ENCODE data around the gene ARHGEF1.

Gene ARHGEF1

GRCh38 chr19:41920882-41921576 lies 38.0 kb downstream of the ARHGEF1 start:
- DNase-seq, result no peak

GRCh38 chr19:41921577-41922576 lies 38.9 kb downstream of the ARHGEF1 start:
- DNase-seq, result no peak

GRCh38 chr19:41922585-41922984 lies 39.6 kb downstream of the ARHGEF1 start:
- no peak for DNase-seq

- DNase-seq, result no peak
These were observed 40.2 kb downstream of the ARHGEF1 start for GRCh38 chr19:41923045-41923788.

- DNase-seq, result no peak
These were observed 41.5 kb downstream of the ARHGEF1 start for GRCh38 chr19:41924151-41925145.

GRCh38 chr19:41925208-41926003 lies 42.4 kb downstream of the ARHGEF1 start:
- no peak for DNase-seq

- no peak for DNase-seq
These were observed 43.2 kb downstream of the ARHGEF1 start for GRCh38 chr19:41926028-41926762.

- DNase-seq, result no peak
These were observed 43.9 kb downstream of the ARHGEF1 start for GRCh38 chr19:41926763-41927496.

- no peak for DNase-seq
These were observed 44.7 kb downstream of the ARHGEF1 start for GRCh38 chr19:41927497-41928192.

GRCh38 chr19:41928221-41928683 lies 45.3 kb downstream of the ARHGEF1 start, which contains the start of gene ERFL:
Gene ERFL, minus strand, starts transcription at chr19:41928449. Its CDS starts 15,530 bp downstream, at chr19:41912919.
- no peak for DNase-seq

- DNase-seq, result no peak
These were observed 46.0 kb downstream of the ARHGEF1 start for GRCh38 chr19:41928754-41929535.

GRCh38 chr19:41929536-41930071 lies 46.6 kb downstream of the ARHGEF1 start:
- DNase-seq, result no peak

- DNase-seq, result no peak
These were observed 47.3 kb downstream of the ARHGEF1 start for GRCh38 chr19:41930322-41930722.

- no peak for DNase-seq
These were observed 48.1 kb downstream of the ARHGEF1 start for GRCh38 chr19:41930926-41931592.

GRCh38 chr19:41932259-41932719 lies 49.3 kb downstream of the ARHGEF1 start:
- no peak for DNase-seq

GRCh38 chr19:41932720-41933332 lies 49.8 kb downstream of the ARHGEF1 start:
- no peak for DNase-seq

Data from islet precursor cell (in vitro differentiated cells).